ENCODE measurements around the gene PROX1. TPM values are rescaled to one million over a fixed set of nuclear protein-coding genes. Genes with fewer than 3 reads are reported as not detected.

Gene PROX1
- total and polyA plus RNA-seq, 9 of the 15 experiments (the other 6 are each of a cell fraction or from before 2014, with no cell fraction given), result 0.14 to 0.22 TPM; not detected in 7

DNA sequence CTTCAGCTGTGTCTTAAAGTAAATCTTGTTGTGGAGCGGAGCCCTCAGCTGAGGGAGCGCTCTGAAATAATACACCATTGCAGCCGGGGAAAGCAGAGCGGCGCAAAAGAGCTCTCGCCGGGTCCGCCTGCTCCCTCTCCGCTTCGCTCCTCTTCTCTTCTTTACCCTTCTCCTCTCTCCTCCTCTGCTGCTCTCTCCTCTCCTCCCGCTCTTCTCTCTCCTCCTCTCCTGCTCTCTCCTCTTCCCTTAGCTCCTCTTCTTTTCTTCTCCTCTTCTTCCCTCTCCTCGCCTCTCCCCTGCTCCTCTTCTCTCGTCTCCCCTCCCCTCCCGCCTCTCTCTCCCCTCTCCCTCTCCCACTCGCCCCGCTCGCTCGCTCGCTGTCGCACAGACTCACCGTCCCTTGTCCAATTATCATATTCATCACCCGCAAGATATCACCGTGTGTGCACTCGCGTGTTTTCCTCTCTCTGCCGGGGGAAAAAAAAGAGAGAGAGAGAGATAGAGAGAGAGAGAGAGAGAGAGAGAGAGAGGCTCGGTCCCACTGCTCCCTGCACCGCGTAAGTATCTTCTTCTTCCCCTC, at the start of gene PROX1 (continued):
- TF ChIP-seq, protein P1, sequence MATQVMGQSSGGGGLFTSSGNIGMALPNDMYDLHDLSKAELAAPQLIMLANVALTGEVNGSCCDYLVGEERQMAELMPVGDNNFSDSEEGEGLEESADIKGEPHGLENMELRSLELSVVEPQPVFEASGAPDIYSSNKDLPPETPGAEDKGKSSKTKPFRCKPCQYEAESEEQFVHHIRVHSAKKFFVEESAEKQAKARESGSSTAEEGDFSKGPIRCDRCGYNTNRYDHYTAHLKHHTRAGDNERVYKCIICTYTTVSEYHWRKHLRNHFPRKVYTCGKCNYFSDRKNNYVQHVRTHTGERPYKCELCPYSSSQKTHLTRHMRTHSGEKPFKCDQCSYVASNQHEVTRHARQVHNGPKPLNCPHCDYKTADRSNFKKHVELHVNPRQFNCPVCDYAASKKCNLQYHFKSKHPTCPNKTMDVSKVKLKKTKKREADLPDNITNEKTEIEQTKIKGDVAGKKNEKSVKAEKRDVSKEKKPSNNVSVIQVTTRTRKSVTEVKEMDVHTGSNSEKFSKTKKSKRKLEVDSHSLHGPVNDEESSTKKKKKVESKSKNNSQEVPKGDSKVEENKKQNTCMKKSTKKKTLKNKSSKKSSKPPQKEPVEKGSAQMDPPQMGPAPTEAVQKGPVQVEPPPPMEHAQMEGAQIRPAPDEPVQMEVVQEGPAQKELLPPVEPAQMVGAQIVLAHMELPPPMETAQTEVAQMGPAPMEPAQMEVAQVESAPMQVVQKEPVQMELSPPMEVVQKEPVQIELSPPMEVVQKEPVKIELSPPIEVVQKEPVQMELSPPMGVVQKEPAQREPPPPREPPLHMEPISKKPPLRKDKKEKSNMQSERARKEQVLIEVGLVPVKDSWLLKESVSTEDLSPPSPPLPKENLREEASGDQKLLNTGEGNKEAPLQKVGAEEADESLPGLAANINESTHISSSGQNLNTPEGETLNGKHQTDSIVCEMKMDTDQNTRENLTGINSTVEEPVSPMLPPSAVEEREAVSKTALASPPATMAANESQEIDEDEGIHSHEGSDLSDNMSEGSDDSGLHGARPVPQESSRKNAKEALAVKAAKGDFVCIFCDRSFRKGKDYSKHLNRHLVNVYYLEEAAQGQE (IDR thresholded peaks at IDR 0.05; ENCODE audit: borderline replicate concordance), result no peak
- TF ChIP-seq, protein P1 (CRISPR knock-in tag; IDR thresholded peaks at IDR 0.05; ENCODE audit: low read depth), result no peak
- TF ChIP-seq, protein P2, sequence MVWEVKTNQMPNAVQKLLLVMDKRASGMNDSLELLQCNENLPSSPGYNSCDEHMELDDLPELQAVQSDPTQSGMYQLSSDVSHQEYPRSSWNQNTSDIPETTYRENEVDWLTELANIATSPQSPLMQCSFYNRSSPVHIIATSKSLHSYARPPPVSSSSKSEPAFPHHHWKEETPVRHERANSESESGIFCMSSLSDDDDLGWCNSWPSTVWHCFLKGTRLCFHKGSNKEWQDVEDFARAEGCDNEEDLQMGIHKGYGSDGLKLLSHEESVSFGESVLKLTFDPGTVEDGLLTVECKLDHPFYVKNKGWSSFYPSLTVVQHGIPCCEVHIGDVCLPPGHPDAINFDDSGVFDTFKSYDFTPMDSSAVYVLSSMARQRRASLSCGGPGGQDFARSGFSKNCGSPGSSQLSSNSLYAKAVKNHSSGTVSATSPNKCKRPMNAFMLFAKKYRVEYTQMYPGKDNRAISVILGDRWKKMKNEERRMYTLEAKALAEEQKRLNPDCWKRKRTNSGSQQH (CRISPR knock-in tag; IDR thresholded peaks at IDR 0.05), result peak; percentile 63; the same call in 1 of the 2 replicates
- TF ChIP-seq, protein P3, sequence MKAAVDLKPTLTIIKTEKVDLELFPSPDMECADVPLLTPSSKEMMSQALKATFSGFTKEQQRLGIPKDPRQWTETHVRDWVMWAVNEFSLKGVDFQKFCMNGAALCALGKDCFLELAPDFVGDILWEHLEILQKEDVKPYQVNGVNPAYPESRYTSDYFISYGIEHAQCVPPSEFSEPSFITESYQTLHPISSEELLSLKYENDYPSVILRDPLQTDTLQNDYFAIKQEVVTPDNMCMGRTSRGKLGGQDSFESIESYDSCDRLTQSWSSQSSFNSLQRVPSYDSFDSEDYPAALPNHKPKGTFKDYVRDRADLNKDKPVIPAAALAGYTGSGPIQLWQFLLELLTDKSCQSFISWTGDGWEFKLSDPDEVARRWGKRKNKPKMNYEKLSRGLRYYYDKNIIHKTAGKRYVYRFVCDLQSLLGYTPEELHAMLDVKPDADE (conservative IDR thresholded peaks at IDR 0.05; ENCODE audit: control insufficient read depth, low read depth, low read length), result no peak
- no peak for TF ChIP-seq RBM34 (IDR thresholded peaks at IDR 0.05; ENCODE audit: borderline replicate concordance, insufficient read depth, low read length)
- TF ChIP-seq, protein P4, sequence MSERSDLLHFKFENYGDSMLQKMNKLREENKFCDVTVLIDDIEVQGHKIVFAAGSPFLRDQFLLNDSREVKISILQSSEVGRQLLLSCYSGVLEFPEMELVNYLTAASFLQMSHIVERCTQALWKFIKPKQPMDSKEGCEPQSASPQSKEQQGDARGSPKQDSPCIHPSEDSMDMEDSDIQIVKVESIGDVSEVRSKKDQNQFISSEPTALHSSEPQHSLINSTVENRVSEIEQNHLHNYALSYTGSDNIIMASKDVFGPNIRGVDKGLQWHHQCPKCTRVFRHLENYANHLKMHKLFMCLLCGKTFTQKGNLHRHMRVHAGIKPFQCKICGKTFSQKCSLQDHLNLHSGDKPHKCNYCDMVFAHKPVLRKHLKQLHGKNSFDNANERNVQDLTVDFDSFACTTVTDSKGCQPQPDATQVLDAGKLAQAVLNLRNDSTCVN (CRISPR knock-in tag; IDR thresholded peaks at IDR 0.05), result 0 out of 2 replicates have a peak, but pooled peaks have one; percentile 53
- TF ChIP-seq, protein P5, sequence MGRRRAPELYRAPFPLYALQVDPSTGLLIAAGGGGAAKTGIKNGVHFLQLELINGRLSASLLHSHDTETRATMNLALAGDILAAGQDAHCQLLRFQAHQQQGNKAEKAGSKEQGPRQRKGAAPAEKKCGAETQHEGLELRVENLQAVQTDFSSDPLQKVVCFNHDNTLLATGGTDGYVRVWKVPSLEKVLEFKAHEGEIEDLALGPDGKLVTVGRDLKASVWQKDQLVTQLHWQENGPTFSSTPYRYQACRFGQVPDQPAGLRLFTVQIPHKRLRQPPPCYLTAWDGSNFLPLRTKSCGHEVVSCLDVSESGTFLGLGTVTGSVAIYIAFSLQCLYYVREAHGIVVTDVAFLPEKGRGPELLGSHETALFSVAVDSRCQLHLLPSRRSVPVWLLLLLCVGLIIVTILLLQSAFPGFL (CRISPR knock-in tag; IDR thresholded peaks at IDR 0.05), result no peak
- no peak for TF ChIP-seq CREB1 (IDR thresholded peaks at IDR 0.05)
- no peak for TF ChIP-seq CREB1 (CRISPR knock-in tag; IDR thresholded peaks at IDR 0.05)

Data from K562 (cell line).